Esophagus muscularis mucosa (tissue), 4 donors: ENCODE results near the gene SLC37A1. TPM values are rescaled to one million over a fixed set of nuclear protein-coding genes. Genes with fewer than 3 reads are reported as not detected.

Source experiments
- DNase-seq: peaks from one replicate; pipeline ENCODE4 v3.0.0-alpha.2; 2017; ENCODE audit errors: extremely low spot score
- H3K27ac ChIP-seq, 4 donors: fragments of 200-600 bp; sonication (generic); replicated peaks in 1 of 4; 1 replicate in 3 of 4; 2 replicates in 1 of 4; pipeline ENCODE4 v1.5.1; 2016 to 2019; ENCODE audit warnings: mild to moderate bottlenecking in 1 of 4
- H3K27me3 ChIP-seq, 4 donors: fragments of 200-600 bp; sonication (generic); one replicate each; pipeline versions ENCODE4 v1.5.1 to v1.6.0; 2016 to 2019
- H3K36me3 ChIP-seq, 4 donors: fragments of 200-600 bp; sonication (generic); one replicate each; pipeline ENCODE4 v1.5.1; 2016 to 2019
- H3K4me1 ChIP-seq, 4 donors: fragments of 200-600 bp; sonication (generic); one replicate each; pipeline ENCODE4 v1.5.1; 2016 to 2019
- H3K4me3 ChIP-seq, 4 donors: fragments of 200-600 bp; sonication (generic); 1 replicate in 2 of 4; 2 replicates in 2 of 4; pipeline ENCODE4 v1.5.1; 2016 to 2019; ENCODE audit warnings: mild to moderate bottlenecking in 4 of 4, moderate library complexity in 1 of 4
- H3K9me3 ChIP-seq, 4 donors: fragments of 200-600 bp; sonication (generic); 1 replicate in 3 of 4; 2 replicates in 1 of 4; pipeline ENCODE4 v1.5.1; 2016 to 2019
- CTCF ChIP-seq, 3 experiments: fragments of 200-600 bp in 2 of 3; fragments of 450-650 bp in 1 of 3; sonication (generic) in 2 of 3; IDR thresholded peaks; one replicate each; pipeline ENCODE4 v1.5.1; 2017 to 2019; ENCODE audit warnings: antibody characterized with exemption in 3 of 3, mild to moderate bottlenecking in 2 of 3, moderate library complexity in 1 of 3
- EP300 ChIP-seq: sonication (generic); formaldehyde crosslinking; IDR thresholded peaks from one replicate; pipeline ENCODE4 v1.6.1; 2017; ENCODE audit warnings: antibody characterized with exemption
- POLR2A ChIP-seq: fragments of 450-650 bp; IDR thresholded peaks from one replicate; pipeline ENCODE4 v1.6.1; 2017; ENCODE audit warnings: antibody characterized with exemption, moderate library complexity, mild to moderate bottlenecking, low read depth
- POLR2AphosphoS5 ChIP-seq, 2 donors: sonication (generic); formaldehyde crosslinking; IDR thresholded peaks; one replicate each; pipeline ENCODE4 v1.6.1; 2017; ENCODE audit warnings: antibody characterized with exemption in 2 of 2
- WGBS: methylation state at CpG from one replicate; pipeline ENCODE4 v1.1.5; 2018; 5-methylcytosine and 5-hydroxymethylcytosine counted together
- intact Hi-C: fragments of 100-400 bp; cut with DNase I; formaldehyde crosslinking; loops from one replicate; pipeline ENCODE4 v1.15.1; 2023
- total RNA-seq, 4 donors: library from RNA; depleted of rRNA; stranded (reverse); fragments of >200 nt; gene quantifications; one replicate each; pipeline versions ENCODE4 v1.1.0 to v1.2.1, GENCODE V29; 2016

The SLC37A1 gene
- total RNA-seq, 4 donors from 2014 or later, result 5.4 to 11.1 (median 7.1) TPM

- intact Hi-C loops, result no loop called here
- DNase-seq, result no peak
- Histone ChIP-seq H3K4me1 (no peaks in the 10 kb centered on the region), H3K4me3 (no peak overlapping the region), H3K9me3 (no peaks in the 10 kb centered on the region), H3K27me3 (no peaks in the 10 kb centered on the region), H3K36me3 (peaks cover 9 to 90% (median 73%) of the 10 kb centered on the region in 4 donors), H3K27ac (no peak overlapping the region)
- WGBS, result 100% methylated on average over 2 of the region's 4 CpGs
- TF ChIP-seq POLR2AphosphoS5 (IDR thresholded peaks at IDR 0.05) (no peak), EP300 (no peak), POLR2A (no peak), CTCF (IDR thresholded peaks at IDR 0.05) (no peak)
Measured at GRCh38 chr21:42545317-42545716, 31.7 kb downstream of the SLC37A1 start.

- intact Hi-C loops, result no loop called here
- WGBS, result 88% methylated on average over 5 of the region's 8 CpGs
- TF ChIP-seq EP300 (no peak), POLR2AphosphoS5 (IDR thresholded peaks at IDR 0.05) (no peak), POLR2A (no peak)
- Histone ChIP-seq H3K27ac (no peak overlapping the region), H3K4me3 (no peak overlapping the region), H3K9me3 (no peaks in the 10 kb centered on the region), H3K36me3 (peaks cover 9 to 86% (median 71%) of the 10 kb centered on the region in 4 donors), H3K4me1 (no peaks in the 10 kb centered on the region), H3K27me3 (no peaks in the 10 kb centered on the region)
- no peak for DNase-seq
Measured at GRCh38 chr21:42545745-42546144, 32.1 kb downstream of the SLC37A1 start.

- no peaks in the 10 kb centered on the region for H3K27me3 ChIP-seq
- H3K27ac ChIP-seq, result no peak overlapping the region
- no peaks in the 10 kb centered on the region for H3K4me1 ChIP-seq
- no peaks in the 10 kb centered on the region for H3K9me3 ChIP-seq
- H3K4me3 ChIP-seq, result no peak overlapping the region
- H3K36me3 ChIP-seq, result peaks cover 9 to 79% (median 65%) of the 10 kb centered on the region in 4 donors
- intact Hi-C loops, result no loop called here
- WGBS, result 90% methylated on average over 14 of the region's 14 CpGs
- TF ChIP-seq POLR2A, result no peak
- no peak for TF ChIP-seq EP300
- no peak for TF ChIP-seq POLR2AphosphoS5 (IDR thresholded peaks at IDR 0.05)
- no peak for TF ChIP-seq CTCF (IDR thresholded peaks at IDR 0.05)
- DNase-seq, result no peak
Measured at GRCh38 chr21:42546433-42546832, 32.8 kb downstream of the SLC37A1 start.

GRCh38 chr21:42547001-42547905 is 33.6 kb downstream of the SLC37A1 start:
- no peaks in the 10 kb centered on the region for H3K9me3 ChIP-seq
- 85% methylated on average over 19 of the region's 27 CpGs for WGBS
- DNase-seq, result no peak
- H3K36me3 ChIP-seq, result peaks cover 9 to 71% (median 60%) of the 10 kb centered on the region in 4 donors
- no peak for TF ChIP-seq POLR2AphosphoS5 (IDR thresholded peaks at IDR 0.05)
- no peak for TF ChIP-seq CTCF (IDR thresholded peaks at IDR 0.05)
- TF ChIP-seq POLR2A, result no peak
- TF ChIP-seq EP300, result no peak
- intact Hi-C loops, result no loop called here
- H3K27ac ChIP-seq, result no peak overlapping the region
- no peaks in the 10 kb centered on the region for H3K27me3 ChIP-seq
- H3K4me3 ChIP-seq, result no peak overlapping the region
- no peaks in the 10 kb centered on the region for H3K4me1 ChIP-seq

GRCh38 chr21:42547906-42548365 is 34.3 kb downstream of the SLC37A1 start:
- Histone ChIP-seq H3K27ac (no peak overlapping the region), H3K27me3 (no peaks in the 10 kb centered on the region), H3K4me3 (no peak overlapping the region), H3K36me3 (peaks cover 9 to 65% (median 55%) of the 10 kb centered on the region in 4 donors), H3K4me1 (no peaks in the 10 kb centered on the region), H3K9me3 (no peaks in the 10 kb centered on the region)
- 95% methylated on average over 22 of the region's 22 CpGs for WGBS
- no peak for TF ChIP-seq CTCF (IDR thresholded peaks at IDR 0.05)
- intact Hi-C loops, result no loop called here
- no peak for DNase-seq
